ENCODE results near the gene EIF3K. TPM values are rescaled to one million over a fixed set of nuclear protein-coding genes. Genes with fewer than 3 reads are reported as not detected.

EIF3K gene
- polyA plus RNA-seq, 2 of the 4 experiments (the other 2 are of a cell fraction), result 419 to 937 TPM

DNA sequence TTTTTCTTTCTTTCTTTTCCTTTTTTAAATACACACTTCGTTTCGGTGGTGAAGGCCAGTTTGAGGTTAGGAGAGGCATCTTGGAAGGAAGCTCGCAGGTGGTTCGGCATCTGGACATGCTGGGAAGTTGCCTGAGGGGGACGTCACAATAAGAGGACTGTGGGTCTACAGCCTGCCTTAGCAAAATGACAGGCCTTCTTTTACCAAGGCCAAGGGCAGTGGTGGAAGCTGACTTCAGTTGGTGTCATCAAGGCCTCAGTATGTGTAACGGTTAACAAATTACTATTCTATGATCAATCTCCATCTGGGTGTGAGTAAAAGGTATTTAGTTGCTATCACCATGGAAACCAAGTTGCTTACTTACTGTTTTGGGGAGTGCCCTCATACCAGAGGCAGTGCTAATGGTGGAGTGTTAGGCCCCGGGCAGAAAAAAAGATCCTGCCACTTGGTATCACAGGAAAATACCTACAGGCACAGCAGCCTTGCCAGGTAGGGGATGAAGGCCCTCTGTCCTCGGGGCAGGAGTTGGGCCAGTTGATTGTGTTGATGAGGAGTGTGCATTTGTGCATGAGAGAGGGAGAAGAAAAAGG, 38.7 kb downstream of the EIF3K start (continued):
- TF ChIP-seq TFCP2L1 (CRISPR knock-in tag; IDR thresholded peaks at IDR 0.05) (no peak; the same call in 1 of the 2 replicates), HOXB13 (CRISPR knock-in tag; IDR thresholded peaks at IDR 0.05; ENCODE audit: low read depth) (no peak; the same call in none of the 2 replicates), FOSB (CRISPR knock-in tag; IDR thresholded peaks at IDR 0.05) (peak; percentile 73; the same call in 1 of the 2 replicates), CEBPB (IDR thresholded peaks at IDR 0.05) (peak in 1 of 2 experiments; percentile 63; a peak in 2 of 4 replicates), HOXB5 (CRISPR knock-in tag; IDR thresholded peaks at IDR 0.05) (peak; percentile 68; the same call in 1 of the 2 replicates), ZFP36 (IDR thresholded peaks at IDR 0.05; ENCODE audit: borderline replicate concordance, partially characterized antibody) (no peak), ATOH8 (CRISPR knock-in tag; IDR thresholded peaks at IDR 0.05; ENCODE audit: low read depth) (peak; percentile 47; the same call in 1 of the 2 replicates), RARB (CRISPR knock-in tag; IDR thresholded peaks at IDR 0.05) (no peak; the same call in 1 of the 2 replicates), GATA3 (IDR thresholded peaks at IDR 0.05; ENCODE audit: borderline replicate concordance) (peak; percentile 60), USF2 (IDR thresholded peaks at IDR 0.05) (no peak), JUN (IDR thresholded peaks at IDR 0.05) (no peak; a peak in 3 of 5 replicates), JUNB (IDR thresholded peaks at IDR 0.05) (0 out of 2 replicates have a peak, but pooled peaks have one; percentile 50), EP300 (IDR thresholded peaks at IDR 0.05) (peak in 1 of 2 experiments; percentile 46; a peak in 1 of 5 replicates), MYC (IDR thresholded peaks at IDR 0.05; ENCODE audit: borderline replicate concordance, low read length) (no peak), SREBF2 (IDR thresholded peaks at IDR 0.05) (no peak), CTCF (IDR thresholded peaks at IDR 0.05) (no peak), MAX (IDR thresholded peaks at IDR 0.05) (peak; percentile 78), CBX8 (IDR thresholded peaks at IDR 0.05) (no peak), RFX5 (IDR thresholded peaks at IDR 0.05) (peak; percentile 61), NPAS2 (CRISPR knock-in tag; IDR thresholded peaks at IDR 0.05; ENCODE audit: borderline replicate concordance) (no peak), NR3C1 (IDR thresholded peaks at IDR 0.05) (no peak), KDM5A (IDR thresholded peaks at IDR 0.05) (no peak), KDM1A (IDR thresholded peaks at IDR 0.05; ENCODE audit: low read depth) (no peak), CBX2 (IDR thresholded peaks at IDR 0.05; ENCODE audit: borderline replicate concordance, low read depth) (no peak), CHD4 (IDR thresholded peaks at IDR 0.05; ENCODE audit: borderline replicate concordance) (no peak), EHF (CRISPR knock-in tag; IDR thresholded peaks at IDR 0.05) (peak; percentile 72), NFE2L2 (conservative IDR thresholded peaks at IDR 0.05; ENCODE audit: low read length) (no peak), ELK1 (IDR thresholded peaks at IDR 0.05; ENCODE audit: low read depth, low read length) (no peak), ESRRA (IDR thresholded peaks at IDR 0.05; ENCODE audit: borderline replicate concordance, low read length) (no peak), RNF2 (IDR thresholded peaks at IDR 0.05; ENCODE audit: borderline replicate concordance, low read depth) (no peak), HDAC2 (IDR thresholded peaks at IDR 0.05) (no peak), SMC3 (IDR thresholded peaks at IDR 0.05) (no peak), PHF8 (IDR thresholded peaks at IDR 0.05; ENCODE audit: borderline replicate concordance, low read depth) (no peak), ZNF302 (CRISPR knock-in tag; IDR thresholded peaks at IDR 0.05) (peak; percentile 55; the same call in 1 of the 2 replicates), MAZ (IDR thresholded peaks at IDR 0.05; ENCODE audit: borderline replicate concordance, low read depth, low read length) (peak; percentile 59; the same call in 1 of the 2 replicates)
- TF ChIP-seq, protein P1, sequence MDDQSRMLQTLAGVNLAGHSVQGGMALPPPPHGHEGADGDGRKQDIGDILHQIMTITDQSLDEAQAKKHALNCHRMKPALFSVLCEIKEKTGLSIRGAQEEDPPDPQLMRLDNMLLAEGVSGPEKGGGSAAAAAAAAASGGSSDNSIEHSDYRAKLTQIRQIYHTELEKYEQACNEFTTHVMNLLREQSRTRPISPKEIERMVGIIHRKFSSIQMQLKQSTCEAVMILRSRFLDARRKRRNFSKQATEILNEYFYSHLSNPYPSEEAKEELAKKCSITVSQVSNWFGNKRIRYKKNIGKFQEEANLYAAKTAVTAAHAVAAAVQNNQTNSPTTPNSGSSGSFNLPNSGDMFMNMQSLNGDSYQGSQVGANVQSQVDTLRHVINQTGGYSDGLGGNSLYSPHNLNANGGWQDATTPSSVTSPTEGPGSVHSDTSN (IDR thresholded peaks at IDR 0.05), result peak; percentile 72; the same call in 1 of the 2 replicates
- TF ChIP-seq, protein P2, sequence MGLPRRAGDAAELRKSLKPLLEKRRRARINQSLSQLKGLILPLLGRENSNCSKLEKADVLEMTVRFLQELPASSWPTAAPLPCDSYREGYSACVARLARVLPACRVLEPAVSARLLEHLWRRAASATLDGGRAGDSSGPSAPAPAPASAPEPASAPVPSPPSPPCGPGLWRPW (IDR thresholded peaks at IDR 0.05), result no peak
